GM20431 (cell line): ENCODE measurements around the gene INPP5A.

ENCODE experiments used
- in situ Hi-C: fragments of 300-500 bp; cut with MseI, MboI; formaldehyde crosslinking; loops from one replicate; pipeline ENCODE4 v1.15.0; 2020; ENCODE audit warnings: low sequenced_read_pairs; ENCODE audit not compliant: unreplicated experiment

Gene INPP5A

GRCh38 chr10:132624061-132624846 lies 86.7 kb downstream of the INPP5A start:
- in situ Hi-C loops = no loop called here

GRCh38 chr10:132624847-132625471 lies 87.4 kb downstream of the INPP5A start:
- in situ Hi-C loops = no loop called here

- in situ Hi-C loops = no loop called here
Measured at GRCh38 chr10:132626019-132626760, 88.6 kb downstream of the INPP5A start.

- in situ Hi-C loops = no loop called here
Measured at GRCh38 chr10:132626761-132627665, 89.4 kb downstream of the INPP5A start.

- in situ Hi-C loops = no loop called here
Measured at GRCh38 chr10:132627666-132628531, 90.3 kb downstream of the INPP5A start.

- in situ Hi-C loops = no loop called here
Measured at GRCh38 chr10:132628966-132629900, 91.6 kb downstream of the INPP5A start.

- in situ Hi-C loops = loop anchor here (10.0 kb wide), 1 partner anchor 175 kb away; no protein-coding TSS in a partner anchor
Measured at GRCh38 chr10:132630156-132630555, 92.6 kb downstream of the INPP5A start.

- in situ Hi-C loops = loop anchor here (10.0 kb wide), 1 partner anchor 176 kb away; no protein-coding TSS in a partner anchor
Measured at GRCh38 chr10:132630666-132631337, 93.2 kb downstream of the INPP5A start.

GRCh38 chr10:132631338-132631735 lies 93.8 kb downstream of the INPP5A start:
- in situ Hi-C loops = loop anchor here (10.0 kb wide), 1 partner anchor 177 kb away; no protein-coding TSS in a partner anchor

GRCh38 chr10:132632091-132632561 lies 94.5 kb downstream of the INPP5A start:
- in situ Hi-C loops = loop anchor here (10.0 kb wide), 1 partner anchor 177 kb away; no protein-coding TSS in a partner anchor

GRCh38 chr10:132632851-132633684 lies 95.5 kb downstream of the INPP5A start:
- in situ Hi-C loops = loop anchor here (10.0 kb wide), 1 partner anchor 178 kb away; no protein-coding TSS in a partner anchor

- in situ Hi-C loops = loop anchor here (10.0 kb wide), 1 partner anchor 180 kb away; no protein-coding TSS in a partner anchor
Measured at GRCh38 chr10:132634241-132634946, 96.8 kb downstream of the INPP5A start.

- in situ Hi-C loops = loop anchor here (10.0 kb wide), 1 partner anchor 180 kb away; no protein-coding TSS in a partner anchor
Measured at GRCh38 chr10:132634947-132635271, 97.3 kb downstream of the INPP5A start.

GRCh38 chr10:132636358-132636757 lies 98.8 kb downstream of the INPP5A start:
- in situ Hi-C loops = loop anchor here (10.0 kb wide), 1 partner anchor 182 kb away; no protein-coding TSS in a partner anchor

GRCh38 chr10:132637477-132638129 lies 100.0 kb downstream of the INPP5A start:
- in situ Hi-C loops = loop anchor here (10.0 kb wide), 1 partner anchor 183 kb away; no protein-coding TSS in a partner anchor
